Mesendoderm (in vitro differentiated cells): ENCODE data around the gene ZNF217.
"Not testable (repeated sequence)": the region's sequence is repeated elsewhere in the genome, so short reads cannot be mapped to it uniquely, and the experiment has no call there.

Experiments
- DNase-seq: peaks from one replicate; pipeline ENCODE4 v3.0.0; 2013
- H2AK5ac ChIP-seq: 2 replicates; pipeline ENCODE4 v1.6.1; 2013; ENCODE audit warnings: low read length, inconsistent platforms
- H2BK120ac ChIP-seq: 2 replicates; pipeline ENCODE4 v1.6.1; 2013; ENCODE audit warnings: low read depth, mild to moderate bottlenecking, low read length, moderate library complexity, mixed read lengths
- H2BK15ac ChIP-seq: replicated peaks from 2 replicates; pipeline ENCODE4 v1.6.1; 2013; ENCODE audit warnings: low read depth, mild to moderate bottlenecking, moderate library complexity
- H2BK5ac ChIP-seq: 2 replicates; pipeline ENCODE4 v1.6.1; 2013; ENCODE audit warnings: low read length, inconsistent platforms
- H3K18ac ChIP-seq: 2 replicates; pipeline ENCODE4 v1.6.1; 2013; ENCODE audit warnings: mild to moderate bottlenecking, low read length, mixed read lengths
- H3K23ac ChIP-seq: one replicate; pipeline ENCODE4 v1.6.1; 2013; ENCODE audit warnings: low read length
- H3K27ac ChIP-seq: 2 replicates; pipeline ENCODE4 v1.5.1; 2013; ENCODE audit warnings: low read depth, mild to moderate bottlenecking, inconsistent platforms, low read length, moderate library complexity
- H3K27me3 ChIP-seq: 2 replicates; pipeline ENCODE4 v1.6.1; 2013; ENCODE audit warnings: low read length, control low read depth, mild to moderate bottlenecking, inconsistent platforms; ENCODE audit not compliant: insufficient read depth, poor library complexity
- H3K36me3 ChIP-seq: 2 replicates; pipeline ENCODE4 v1.6.1; 2013; ENCODE audit warnings: low read length, inconsistent platforms; ENCODE audit not compliant: control insufficient read depth, insufficient read depth
- H3K4ac ChIP-seq: one replicate; pipeline ENCODE4 v1.6.1; 2013; ENCODE audit warnings: low read depth, mild to moderate bottlenecking, low read length, moderate library complexity
- H3K4me1 ChIP-seq: 2 replicates; pipeline ENCODE4 v1.6.1; 2013; ENCODE audit warnings: low read depth, low read length, inconsistent platforms; ENCODE audit not compliant: control insufficient read depth
- H3K4me2 ChIP-seq: 2 replicates; pipeline ENCODE4 v1.6.1; 2013; ENCODE audit warnings: low read length
- H3K4me3 ChIP-seq: 2 replicates; pipeline ENCODE4 v1.5.1; 2013; ENCODE audit warnings: mild to moderate bottlenecking, low read length
- H3K56ac ChIP-seq: one replicate; pipeline ENCODE4 v1.6.1; 2013; ENCODE audit warnings: low read length
- H3K79me1 ChIP-seq: 2 replicates; pipeline ENCODE4 v1.6.1; 2013; ENCODE audit warnings: low read length, inconsistent platforms
- H3K79me2 ChIP-seq: 2 replicates; pipeline ENCODE4 v1.6.1; 2013; ENCODE audit warnings: mild to moderate bottlenecking, low read length; ENCODE audit not compliant: control insufficient read depth, insufficient read depth
- H3K9ac ChIP-seq: 2 replicates; pipeline ENCODE4 v1.6.1; 2013; ENCODE audit warnings: low read length, inconsistent platforms
- H4K5ac ChIP-seq: one replicate; pipeline ENCODE4 v1.6.1; 2013; ENCODE audit warnings: low read length
- H4K8ac ChIP-seq: one replicate; pipeline ENCODE4 v1.6.1; 2013; ENCODE audit warnings: low read depth, mild to moderate bottlenecking, control low read depth, low read length, moderate library complexity
- WGBS: extraction: QIAGEN DNeasy Blood & Tissue Kit; methylation state at CpG from one replicate; pipeline ENCODE4 v1.1.7; 2013; ENCODE audit warnings: low lambda C conversion rate, missing lambda C conversion rate; ENCODE audit not compliant: insufficient coverage; ENCODE audit errors: extremely low coverage; 5-methylcytosine and 5-hydroxymethylcytosine counted together

The ZNF217 gene

DNA sequence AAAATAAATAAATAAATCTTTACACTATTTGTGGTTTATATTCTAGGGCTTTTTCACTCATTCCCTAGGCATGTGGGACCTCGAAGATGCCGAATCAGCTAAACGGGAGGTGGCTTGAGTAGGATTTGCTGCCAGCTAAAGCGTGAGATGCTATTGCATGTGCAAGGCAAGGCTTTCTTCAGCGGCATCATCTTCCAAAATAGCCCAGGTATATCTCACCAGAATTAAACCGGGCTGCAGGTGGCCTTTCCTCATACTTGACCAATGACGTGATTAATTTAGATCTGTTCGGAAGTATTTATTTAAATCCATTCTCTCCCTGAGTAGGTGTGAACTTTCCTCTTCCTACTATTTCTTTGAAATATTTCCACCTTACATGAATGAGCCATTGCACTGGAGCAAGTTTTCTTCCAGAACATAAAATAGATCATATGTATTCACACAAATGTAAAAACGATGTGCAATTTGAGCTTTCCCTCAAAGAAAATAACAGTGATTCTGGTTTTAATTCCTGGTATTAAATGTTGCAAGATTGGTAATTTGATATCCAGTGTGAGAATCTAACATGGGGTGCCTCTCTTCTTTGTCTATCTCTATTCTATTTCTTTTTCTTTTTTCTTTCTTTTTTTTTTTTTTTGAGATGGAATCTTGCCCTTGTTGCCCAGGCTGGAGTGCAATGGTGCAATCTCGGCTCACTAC lies 24.3 kb upstream of the ZNF217 start:
- H2BK15ac ChIP-seq = no peak overlapping the region
- H3K79me2 ChIP-seq = no peaks in the 10 kb centered on the region
- no peak overlapping the region for H3K18ac ChIP-seq
- H3K79me1 ChIP-seq = no peaks in the 10 kb centered on the region
- no peak overlapping the region for H3K4ac ChIP-seq
- no peak overlapping the region for H3K4me3 ChIP-seq
- H3K56ac ChIP-seq = no peak overlapping the region
- no peak overlapping the region for H2AK5ac ChIP-seq
- H4K5ac ChIP-seq = no peak overlapping the region
- H3K36me3 ChIP-seq = no peaks in the 10 kb centered on the region
- H4K8ac ChIP-seq = no peak overlapping the region
- no peak overlapping the region for H3K23ac ChIP-seq
- H3K4me1 ChIP-seq = peaks cover 8% of the 10 kb centered on the region
- H2BK5ac ChIP-seq = no peak overlapping the region
- peak; percentile 23 for DNase-seq
- H3K27ac ChIP-seq = no peak overlapping the region
- H2BK120ac ChIP-seq = no peak overlapping the region
- H3K9ac ChIP-seq = no peak overlapping the region
- no CpG with 5 or more reads among the region's 10 CpGs for WGBS
- no peak overlapping the region for H3K4me2 ChIP-seq
- no peaks in the 10 kb centered on the region for H3K27me3 ChIP-seq

DNA sequence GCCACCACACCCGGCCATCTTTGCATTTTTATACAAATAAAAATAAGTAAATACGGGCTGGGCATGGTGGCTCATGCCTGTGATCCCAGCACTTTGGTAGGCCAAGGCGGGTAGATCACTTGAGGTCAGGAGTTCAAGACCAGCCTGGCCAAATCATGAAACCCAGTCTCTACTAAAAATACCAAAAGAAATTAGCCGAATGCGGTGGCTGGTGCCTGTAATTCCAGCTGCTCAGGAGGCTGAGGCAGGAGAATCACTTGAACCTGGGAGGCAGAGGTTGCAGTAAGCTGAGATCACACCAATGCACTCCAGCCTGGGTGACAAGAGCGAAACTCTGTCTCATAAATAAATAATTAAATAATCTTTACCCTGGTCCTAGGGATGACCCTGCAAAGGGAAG lies 22.9 kb upstream of the ZNF217 start:
- H3K36me3 ChIP-seq, H2BK120ac ChIP-seq, H3K4me2 ChIP-seq, H3K27me3 ChIP-seq, H4K5ac ChIP-seq, H3K4me1 ChIP-seq, H4K8ac ChIP-seq, H3K79me1 ChIP-seq, H3K9ac ChIP-seq, H3K4ac ChIP-seq, H3K18ac ChIP-seq, H3K27ac ChIP-seq, H3K23ac ChIP-seq, H2BK15ac ChIP-seq, DNase-seq, H3K4me3 ChIP-seq, H3K79me2 ChIP-seq, H2BK5ac ChIP-seq, H3K56ac ChIP-seq, H2AK5ac ChIP-seq: not testable (repeated sequence)
- no CpG with 5 or more reads among the region's 6 CpGs for WGBS

DNA sequence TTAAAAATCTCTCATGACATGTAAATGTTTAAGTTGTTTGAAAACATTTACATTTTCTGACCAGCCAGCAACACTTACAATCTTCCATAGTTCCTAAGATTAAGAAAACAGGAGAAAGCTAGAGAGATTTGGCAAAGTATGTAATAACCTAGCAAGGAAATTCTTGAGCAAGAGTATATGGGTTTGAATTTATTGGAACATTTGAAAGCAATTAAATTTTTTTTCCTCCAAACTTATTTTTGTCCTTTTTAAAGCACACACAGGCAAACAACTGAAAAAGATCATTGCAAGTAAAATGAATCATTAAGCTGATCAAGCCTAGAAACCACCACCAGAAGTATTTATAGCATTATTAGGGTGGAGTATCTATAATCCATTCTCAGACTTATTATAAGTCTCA lies 20.1 kb upstream of the ZNF217 start:
- H3K4me1 ChIP-seq = peaks cover 7% of the 10 kb centered on the region
- H2BK120ac ChIP-seq = no peak overlapping the region
- H3K79me2 ChIP-seq = no peaks in the 10 kb centered on the region
- no peak overlapping the region for H3K23ac ChIP-seq
- no peak overlapping the region for H3K56ac ChIP-seq
- H2BK15ac ChIP-seq = no peak overlapping the region
- H3K4me3 ChIP-seq = no peak overlapping the region
- H3K36me3 ChIP-seq = no peaks in the 10 kb centered on the region
- H3K79me1 ChIP-seq = no peaks in the 10 kb centered on the region
- H4K5ac ChIP-seq = no peak overlapping the region
- no peaks in the 10 kb centered on the region for H3K27me3 ChIP-seq
- no peak overlapping the region for H4K8ac ChIP-seq
- H3K27ac ChIP-seq = no peak overlapping the region
- no peak overlapping the region for H2BK5ac ChIP-seq
- no peak overlapping the region for H3K9ac ChIP-seq
- no peak overlapping the region for H2AK5ac ChIP-seq
- H3K4ac ChIP-seq = no peak overlapping the region
- no peak overlapping the region for H3K4me2 ChIP-seq
- no peak for DNase-seq
- H3K18ac ChIP-seq = no peak overlapping the region

DNA sequence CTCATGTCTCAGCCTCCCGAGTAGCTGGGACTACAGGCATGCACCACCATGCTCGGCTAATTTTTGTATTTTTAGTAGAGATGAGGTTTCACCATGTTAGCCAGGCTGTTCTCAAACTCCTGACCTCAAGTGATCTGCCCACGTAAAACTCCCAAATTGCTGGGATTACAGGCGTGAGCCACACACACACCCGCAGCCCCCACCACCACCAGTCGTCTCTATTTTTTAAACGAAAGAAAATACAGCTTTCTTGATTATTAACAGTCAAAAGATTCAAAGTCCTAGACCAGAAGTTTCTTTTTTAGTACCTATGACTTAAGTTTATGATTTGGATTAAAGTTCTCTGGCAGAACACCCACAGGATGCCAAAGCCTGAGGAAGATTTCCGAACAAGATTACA lies 18.6 kb upstream of the ZNF217 start:
- DNase-seq = not testable (repeated sequence)

DNA sequence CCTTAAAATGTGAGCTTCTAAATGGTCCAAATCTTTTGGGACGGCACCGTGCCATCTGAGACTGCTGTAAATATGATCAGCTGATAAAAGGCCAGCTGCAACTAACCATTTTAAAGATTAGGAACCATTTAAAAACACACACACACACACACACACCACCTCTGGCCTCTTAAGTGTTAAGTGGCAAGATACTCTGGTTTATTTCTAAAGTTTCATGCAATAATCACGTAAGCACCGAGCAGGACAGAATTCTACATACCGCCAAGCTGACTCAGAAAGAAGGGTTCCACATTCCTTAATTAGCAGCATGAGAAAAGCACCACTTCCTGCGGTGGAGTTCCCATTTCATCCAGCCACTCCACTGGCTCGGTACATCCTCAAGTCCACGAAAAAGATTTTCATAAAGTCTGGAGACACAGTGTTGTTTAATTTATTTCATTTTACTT lies 17.8 kb upstream of the ZNF217 start:
- no peak overlapping the region for H4K5ac ChIP-seq
- H3K18ac ChIP-seq = no peak overlapping the region
- no CpG with 5 or more reads among the region's 8 CpGs for WGBS
- H2BK15ac ChIP-seq = peak overlapping the region; percentile 85
- no peaks in the 10 kb centered on the region for H3K36me3 ChIP-seq
- H2BK120ac ChIP-seq = peak overlapping the region; percentile 94
- no peak overlapping the region for H3K4me2 ChIP-seq
- no peaks in the 10 kb centered on the region for H3K79me1 ChIP-seq
- H4K8ac ChIP-seq = no peak overlapping the region
- peak overlapping the region; percentile 40 for H2BK5ac ChIP-seq
- H3K4ac ChIP-seq = peak overlapping the region; percentile 81
- H3K79me2 ChIP-seq = no peaks in the 10 kb centered on the region
- H3K9ac ChIP-seq = no peak overlapping the region
- H3K56ac ChIP-seq = peak overlapping the region; percentile 59
- peak; percentile 91 for DNase-seq
- no peak overlapping the region for H2AK5ac ChIP-seq
- H3K27me3 ChIP-seq = no peaks in the 10 kb centered on the region
- H3K23ac ChIP-seq = no peak overlapping the region
- peak overlapping the region; percentile 33 for H3K27ac ChIP-seq
- H3K4me1 ChIP-seq = peaks cover 7% of the 10 kb centered on the region
- H3K4me3 ChIP-seq = no peak overlapping the region

More for the DNA sequence above, 18.6 kb upstream of the ZNF217 start:
- Histone ChIP-seq H3K18ac (peak overlapping the region; percentile 94), H2AK5ac (peak overlapping the region; percentile 65), H2BK15ac (peak overlapping the region; percentile 12), H2BK120ac (peak overlapping the region; percentile 93), H3K4ac (peak overlapping the region; percentile 9)
- H3K79me1 ChIP-seq, H2BK5ac ChIP-seq, H3K4me2 ChIP-seq, H3K27me3 ChIP-seq, H3K36me3 ChIP-seq, H3K56ac ChIP-seq, H3K4me1 ChIP-seq, H3K79me2 ChIP-seq, H3K27ac ChIP-seq, H4K8ac ChIP-seq, H4K5ac ChIP-seq, H3K9ac ChIP-seq, H3K4me3 ChIP-seq, H3K23ac ChIP-seq: not testable (repeated sequence)
- no CpG with 5 or more reads among the region's 8 CpGs for WGBS
